HCT116 (cell line): Measurements from ENCODE around the gene GBP5. TPM values are rescaled to one million over a fixed set of nuclear protein-coding genes. Genes with fewer than 3 reads are reported as not detected.

Experiments
- ATAC-seq: fragments of 200-7000 bp; cut with Tn5 transposase; 2 replicates; pipeline ENCODE4 v1.9.1; 2020; ENCODE audit warnings: mild to moderate bottlenecking, moderate library complexity
- BruUV-seq: library from RNA; stranded (reverse); fragments of 400-500 nt; replicated peaks from 2 replicates; lab custom pipeline; 2021; lab: Mats Ljungman, UMichigan
- CTCF ChIA-PET: fragments of 300-600 bp; sonication (Branson Sonifier 250); formaldehyde crosslinking; loops from one replicate; lab custom pipeline; 2021; ENCODE audit warnings: antibody characterized with exemption; lab: Charles Lee
- POLR2A ChIA-PET: fragments of 300-600, 350-600 bp; sonication (Branson Sonifier 250); formaldehyde crosslinking; loops from one replicate; lab custom pipeline; 2021; ENCODE audit warnings: antibody characterized with exemption; lab: Charles Lee
- RAD21 ChIA-PET, 2 experiments: fragments of 300-600 bp; sonication (Branson Sonifier 250); formaldehyde crosslinking; loops; one replicate each; lab custom pipeline; 2023; ENCODE audit warnings: low total read pairs in 2 of 2; ENCODE audit not compliant: uncharacterized antibody in 2 of 2, unreplicated experiment in 2 of 2, low non-redundant PET in 1 of 2; lab: Charles Lee
- DNase-seq: peaks from one replicate; pipeline ENCODE4 v3.0.0-alpha.2; 2010; ENCODE audit warnings: low read depth, low spot score
- H2AFZ ChIP-seq: fragments of 200-600 bp; shearing (Covaris generic), sonication (generic); 2 replicates; pipeline ENCODE4 v1.6.1; 2017; ENCODE audit warnings: low read depth, mixed run types, mixed read lengths, antibody characterized with exemption, low read length; ENCODE audit not compliant: poor library complexity, severe bottlenecking
- H3K27ac ChIP-seq: 2 replicates; pipeline ENCODE4 v1.5.1; 2012; ENCODE audit warnings: low read depth, low read length
- H3K27me3 ChIP-seq: fragments of 200-600 bp; sonication (generic); 2 replicates; pipeline ENCODE4 v1.6.1; 2016; ENCODE audit warnings: mixed run types, low read length, mixed read lengths; ENCODE audit not compliant: insufficient read depth
- H3K36me3 ChIP-seq, 2 experiments: fragments of 200-500 bp in 1 of 2; fragments of 200-600 bp in 1 of 2; sonication (Bioruptor generic) in 1 of 2; sonication (generic) in 1 of 2; 2 replicates each; pipeline versions ENCODE4 v1.5.1 to v1.6.1; 2014 to 2016; ENCODE audit warnings: low read length in 2 of 2, inconsistent platforms in 1 of 2, mixed read lengths in 1 of 2, mixed run types in 1 of 2; ENCODE audit not compliant: insufficient read depth in 2 of 2, control insufficient read depth in 1 of 2
- H3K4me1 ChIP-seq, 2 experiments: fragments of 200-600 bp in 1 of 2; sonication (generic) in 1 of 2; 2 replicates each; pipeline versions ENCODE4 v1.5.1 to v1.6.1; 2012 to 2017; ENCODE audit warnings: low read length in 2 of 2, inconsistent platforms in 1 of 2, mild to moderate bottlenecking in 1 of 2, mixed read lengths in 1 of 2, mixed run types in 1 of 2, moderate library complexity in 1 of 2; ENCODE audit not compliant: insufficient read depth in 2 of 2, control insufficient read depth in 1 of 2
- H3K4me2 ChIP-seq: fragments of 200-600 bp; sonication (generic); 2 replicates; pipeline ENCODE4 v1.6.1; 2017; ENCODE audit warnings: mixed run types, low read length, mixed read lengths
- H3K4me3 ChIP-seq, 2 experiments: fragments of 200-600 bp in 1 of 2; sonication (generic) in 1 of 2; replicated peaks in 1 of 2; 2 replicates each; pipeline ENCODE4 v1.5.1; 2011 to 2016; ENCODE audit warnings: low read length in 2 of 2, control low read depth in 1 of 2, low read depth in 1 of 2, mild to moderate bottlenecking in 1 of 2, mixed read lengths in 1 of 2, mixed run types in 1 of 2
- H3K79me2 ChIP-seq: fragments of 200-600 bp; sonication (generic); 2 replicates; pipeline ENCODE4 v1.6.1; 2017; ENCODE audit warnings: mild to moderate bottlenecking, mixed run types, low read length, moderate library complexity, mixed read lengths; ENCODE audit not compliant: insufficient read depth
- H3K9ac ChIP-seq: fragments of 200-600 bp; sonication (generic); 2 replicates; pipeline ENCODE4 v1.6.1; 2016; ENCODE audit warnings: low read length, mixed read lengths
- H3K9me2 ChIP-seq: fragments of 200-600 bp; sonication (generic), shearing (Covaris generic); 2 replicates; pipeline ENCODE4 v1.6.1; 2017; ENCODE audit warnings: mixed run types, mild to moderate bottlenecking, moderate library complexity; ENCODE audit not compliant: insufficient read depth
- H3K9me3 ChIP-seq, 2 experiments: fragments of 200-500 bp in 1 of 2; fragments of 200-600 bp in 1 of 2; sonication (Bioruptor generic) in 1 of 2; sonication (generic) in 1 of 2; 2 replicates each; pipeline ENCODE4 v1.6.1; 2014 to 2017; ENCODE audit warnings: low read length in 2 of 2, mixed read lengths in 2 of 2, inconsistent platforms in 1 of 2, low read depth in 1 of 2, mild to moderate bottlenecking in 1 of 2, mixed run types in 1 of 2, moderate library complexity in 1 of 2; ENCODE audit not compliant: control insufficient read depth in 1 of 2, insufficient read depth in 1 of 2
- H4K20me1 ChIP-seq: fragments of 200-600 bp; sonication (generic), shearing (Covaris generic); 2 replicates; pipeline ENCODE4 v1.6.1; 2017; ENCODE audit warnings: mixed run types, mild to moderate bottlenecking, moderate library complexity; ENCODE audit not compliant: insufficient read depth
- ATF3 ChIP-seq: IDR thresholded peaks from 2 replicates; pipeline ENCODE4 v1.6.1; 2012
- CBX3 ChIP-seq: IDR thresholded peaks from 2 replicates; pipeline ENCODE4 v1.6.1; 2012; ENCODE audit warnings: low read depth
- CEBPB ChIP-seq: IDR thresholded peaks from 2 replicates; pipeline ENCODE4 v1.6.1; 2012; ENCODE audit warnings: low read depth
- CTCF ChIP-seq, 3 experiments: fragments of 200-600 bp in 1 of 3; sonication (generic) in 1 of 3; IDR thresholded peaks in 2 of 3; conservative IDR thresholded peaks in 1 of 3; 2 replicates each; pipeline ENCODE4 v1.5.1; 2012 to 2017; ENCODE audit warnings: low read depth in 2 of 3, low read length in 2 of 3, antibody characterized with exemption in 1 of 3, borderline replicate concordance in 1 of 3, control low read depth in 1 of 3, mild to moderate bottlenecking in 1 of 3, mixed read lengths in 1 of 3, mixed run types in 1 of 3, moderate library complexity in 1 of 3; ENCODE audit not compliant: insufficient read depth in 1 of 3
- EGR1 ChIP-seq: IDR thresholded peaks from 2 replicates; pipeline ENCODE4 v1.6.1; 2012; ENCODE audit warnings: low read depth
- EZH2 ChIP-seq: fragments of 200-600 bp; sonication (generic); IDR thresholded peaks from 2 replicates; pipeline ENCODE4 v1.6.1; 2017; ENCODE audit warnings: antibody characterized with exemption, mixed run types
- EZH2phosphoT487 ChIP-seq: fragments of 200-600 bp; IDR thresholded peaks from 2 replicates; pipeline ENCODE4 v1.6.1; 2018; ENCODE audit warnings: antibody characterized with exemption, borderline replicate concordance
- FOSL1 ChIP-seq: IDR thresholded peaks from 2 replicates; pipeline ENCODE4 v1.6.1; 2012; ENCODE audit warnings: low read depth
- JUND ChIP-seq: IDR thresholded peaks from 2 replicates; pipeline ENCODE4 v1.6.1; 2012
- MAX ChIP-seq: IDR thresholded peaks from 2 replicates; pipeline ENCODE4 v1.6.1; 2012
- POLR2AphosphoS5 ChIP-seq: IDR thresholded peaks from 2 replicates; pipeline ENCODE4 v1.6.1; 2011; ENCODE audit warnings: mild to moderate bottlenecking, low read depth, low read length, moderate library complexity
- RAD21 ChIP-seq: IDR thresholded peaks from 2 replicates; pipeline ENCODE4 v1.6.1; 2012; ENCODE audit warnings: low read depth, mild to moderate bottlenecking
- SIN3A ChIP-seq: IDR thresholded peaks from 2 replicates; pipeline ENCODE4 v1.6.1; 2012; ENCODE audit warnings: low read depth
- SP1 ChIP-seq: IDR thresholded peaks from 2 replicates; pipeline ENCODE4 v1.6.1; 2012; ENCODE audit warnings: low read depth
- TCF7L2 ChIP-seq: IDR thresholded peaks from 2 replicates; pipeline ENCODE4 v1.7.0; 2011; ENCODE audit warnings: borderline replicate concordance, inconsistent platforms; ENCODE audit not compliant: insufficient read depth, insufficient read length; ENCODE audit errors: extremely low read depth
- YY1 ChIP-seq: IDR thresholded peaks from 2 replicates; pipeline ENCODE4 v1.6.1; 2011; ENCODE audit warnings: low read length, low read depth, moderate library complexity, mild to moderate bottlenecking; ENCODE audit not compliant: insufficient replicate concordance; ENCODE audit errors: extremely low read depth
- ZBTB33 ChIP-seq: IDR thresholded peaks from 2 replicates; pipeline ENCODE4 v1.6.1; 2011; ENCODE audit warnings: mild to moderate bottlenecking, low read length, moderate library complexity; ENCODE audit not compliant: insufficient replicate concordance; ENCODE audit errors: extremely low read depth
- ZNF274 ChIP-seq: fragments of 200-500 bp; sonication (Bioruptor generic); IDR thresholded peaks from 2 replicates; pipeline ENCODE4 v1.6.1; 2014; ENCODE audit warnings: mild to moderate bottlenecking, low read depth, low read length, inconsistent platforms
- intact Hi-C: fragments of 100-400 bp; cut with micrococcal nuclease; formaldehyde crosslinking; loops from 2 replicates; pipeline ENCODE4 v1.10.0; 2022
- total RNA-seq: library from RNA; stranded (reverse); gene quantifications from one replicate; pipeline ENCODE4 v1.2.1, GENCODE V29; 2021; ENCODE audit not compliant: unreplicated experiment

Gene GBP5
- total RNA-seq, 1 experiment from 2014 or later, result 0.17 TPM

- TF ChIP-seq ZBTB33, result no peak
- TF ChIP-seq POLR2AphosphoS5, result no peak
- no peak for TF ChIP-seq JUND
- TF ChIP-seq CEBPB, result no peak
- TF ChIP-seq, all 23 proteins: peak for 0
Observed at GRCh38 chr1:89295187-89295586, 22.5 kb upstream of the GBP5 start (continued).

- RAD21 ChIA-PET, result no interaction called here
- no peak for TF ChIP-seq MAX
- TF ChIP-seq CTCF (IDR thresholded peaks at IDR 0.05 in 2 of 3, conservative IDR thresholded peaks at IDR 0.05 in 1 of 3; ENCODE audit: borderline replicate concordance in 1 of 3, insufficient read depth in 1 of 3, low read depth in 2 of 3, low read length in 2 of 3), result no peak
- TF ChIP-seq EZH2, result no peak
- no peak for TF ChIP-seq ZBTB33
- TF ChIP-seq FOSL1, result no peak
- no peak for TF ChIP-seq CBX3
- no peak for TF ChIP-seq ATF3
- TF ChIP-seq YY1, result no peak
- no peak for TF ChIP-seq EGR1
- TF ChIP-seq SIN3A, result no peak
- TF ChIP-seq RAD21, result no peak
- no peak for TF ChIP-seq TCF7L2
- TF ChIP-seq JUND, result no peak
- no peak for TF ChIP-seq SP1
- no peak for TF ChIP-seq EZH2phosphoT487
- no peak for TF ChIP-seq CEBPB
- TF ChIP-seq ZNF274, result no peak
- TF ChIP-seq, all 23 proteins: peak for 0
- POLR2A ChIA-PET, result no interaction called here
- no peaks in the 10 kb centered on the region; a peak in 1 of 4 replicates for H3K9me3 ChIP-seq
- no peaks in the 10 kb centered on the region for H3K9me2 ChIP-seq
- no peak overlapping the region for H3K9ac ChIP-seq
- intact Hi-C loops, result no loop called here
- H3K27me3 ChIP-seq, result no peaks in the 10 kb centered on the region
- no peak overlapping the region for H2AFZ ChIP-seq
- no peaks in the 10 kb centered on the region for H3K36me3 ChIP-seq
- H3K4me1 ChIP-seq, result no peaks in the 10 kb centered on the region
- no TSS peak for BruUV-seq
- ATAC-seq (no peak), DNase-seq (no peak)
- H3K4me3 ChIP-seq, result no peak overlapping the region
- CTCF ChIA-PET, result no interaction called here
- H4K20me1 ChIP-seq, result no peaks in the 10 kb centered on the region
- H3K79me2 ChIP-seq, result no peaks in the 10 kb centered on the region
- H3K4me2 ChIP-seq, result no peak overlapping the region
- H3K27ac ChIP-seq, result no peak overlapping the region
Observed at GRCh38 chr1:89291276-89291675, 18.6 kb upstream of the GBP5 start.
